GM12873 (cell line): Measurements from ENCODE around the gene KRT15.

ENCODE experiments used
- TF ChIP-seq, protein P1 (sequence below): IDR thresholded peaks from 2 replicates; pipeline ENCODE4 v1.5.1; 2012; ENCODE audit warnings: low read depth, mild to moderate bottlenecking, moderate library complexity, low read length, control low read depth; ENCODE audit not compliant: insufficient read depth; ENCODE audit errors: missing control alignments

KRT15 gene

DNA sequence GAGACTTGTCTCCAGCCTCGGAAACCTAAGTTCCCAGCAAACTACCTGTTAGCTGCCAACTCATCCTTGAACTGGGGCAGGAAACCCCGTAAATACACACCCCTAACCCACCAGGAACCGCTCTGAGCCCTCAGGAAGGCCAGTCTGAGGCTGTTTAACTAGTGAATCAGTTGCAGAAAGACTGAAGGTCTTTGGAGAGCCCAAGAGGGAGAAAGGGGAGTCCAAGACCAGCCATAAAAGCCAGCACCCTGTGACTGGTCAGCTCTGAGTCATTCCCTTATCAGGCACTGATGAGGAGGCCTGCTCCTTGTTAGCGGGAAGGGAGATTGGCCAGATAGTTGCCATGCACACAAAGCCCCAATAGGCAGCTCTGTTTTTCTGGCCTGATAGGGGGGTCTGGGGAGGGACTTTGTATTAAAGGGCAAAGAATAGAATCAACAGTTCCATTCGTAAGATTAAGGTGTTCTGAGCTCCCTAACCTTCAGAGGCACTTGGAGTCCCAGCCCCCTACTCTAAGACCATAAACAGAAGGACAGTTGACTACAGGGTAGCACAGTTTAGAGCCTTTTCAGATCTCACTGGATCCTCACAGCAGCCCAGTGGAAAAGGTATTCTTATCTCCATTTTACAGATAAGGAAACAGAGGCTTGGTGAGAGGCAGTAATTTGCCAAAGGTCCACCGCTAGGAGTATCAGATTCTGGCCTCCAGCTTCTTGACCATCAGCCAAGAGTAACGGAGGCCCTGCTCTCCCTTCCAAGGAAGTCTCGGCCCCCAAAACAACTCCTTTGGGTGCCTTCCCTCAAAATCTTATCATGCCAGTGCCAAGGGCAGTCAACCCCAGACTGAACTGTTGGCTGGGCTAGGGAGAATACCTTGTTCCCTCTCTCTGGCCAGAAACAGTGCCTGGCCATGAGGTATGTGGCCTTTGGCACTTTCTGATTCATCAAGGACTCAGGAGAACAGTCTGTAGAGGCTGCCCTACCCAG lies 11.7 kb upstream of the KRT15 start:
- TF ChIP-seq, protein P1, sequence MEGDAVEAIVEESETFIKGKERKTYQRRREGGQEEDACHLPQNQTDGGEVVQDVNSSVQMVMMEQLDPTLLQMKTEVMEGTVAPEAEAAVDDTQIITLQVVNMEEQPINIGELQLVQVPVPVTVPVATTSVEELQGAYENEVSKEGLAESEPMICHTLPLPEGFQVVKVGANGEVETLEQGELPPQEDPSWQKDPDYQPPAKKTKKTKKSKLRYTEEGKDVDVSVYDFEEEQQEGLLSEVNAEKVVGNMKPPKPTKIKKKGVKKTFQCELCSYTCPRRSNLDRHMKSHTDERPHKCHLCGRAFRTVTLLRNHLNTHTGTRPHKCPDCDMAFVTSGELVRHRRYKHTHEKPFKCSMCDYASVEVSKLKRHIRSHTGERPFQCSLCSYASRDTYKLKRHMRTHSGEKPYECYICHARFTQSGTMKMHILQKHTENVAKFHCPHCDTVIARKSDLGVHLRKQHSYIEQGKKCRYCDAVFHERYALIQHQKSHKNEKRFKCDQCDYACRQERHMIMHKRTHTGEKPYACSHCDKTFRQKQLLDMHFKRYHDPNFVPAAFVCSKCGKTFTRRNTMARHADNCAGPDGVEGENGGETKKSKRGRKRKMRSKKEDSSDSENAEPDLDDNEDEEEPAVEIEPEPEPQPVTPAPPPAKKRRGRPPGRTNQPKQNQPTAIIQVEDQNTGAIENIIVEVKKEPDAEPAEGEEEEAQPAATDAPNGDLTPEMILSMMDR: no peak

DNA sequence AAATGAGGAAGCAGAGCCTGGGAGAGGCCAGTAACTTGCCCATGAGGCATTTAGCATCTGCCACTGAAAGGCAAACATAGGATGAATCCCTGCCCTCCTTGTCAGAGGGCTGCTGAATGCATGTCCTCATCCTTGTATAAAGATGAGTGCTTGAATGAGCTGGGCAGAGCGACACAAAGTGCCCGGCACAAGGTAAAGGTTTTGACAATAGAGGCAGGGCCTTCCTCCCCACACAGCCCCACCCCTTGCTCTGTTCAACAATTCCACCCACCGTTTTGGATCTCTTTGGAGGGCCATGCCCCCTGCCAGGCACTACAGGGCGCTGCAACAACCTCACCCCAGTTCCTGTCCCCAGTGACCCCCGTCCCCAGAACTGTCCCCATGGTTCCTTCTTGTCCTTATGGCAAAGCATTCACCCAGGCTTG lies 10.8 kb upstream of the KRT15 start:
- TF ChIP-seq, protein P1: no peak

DNA sequence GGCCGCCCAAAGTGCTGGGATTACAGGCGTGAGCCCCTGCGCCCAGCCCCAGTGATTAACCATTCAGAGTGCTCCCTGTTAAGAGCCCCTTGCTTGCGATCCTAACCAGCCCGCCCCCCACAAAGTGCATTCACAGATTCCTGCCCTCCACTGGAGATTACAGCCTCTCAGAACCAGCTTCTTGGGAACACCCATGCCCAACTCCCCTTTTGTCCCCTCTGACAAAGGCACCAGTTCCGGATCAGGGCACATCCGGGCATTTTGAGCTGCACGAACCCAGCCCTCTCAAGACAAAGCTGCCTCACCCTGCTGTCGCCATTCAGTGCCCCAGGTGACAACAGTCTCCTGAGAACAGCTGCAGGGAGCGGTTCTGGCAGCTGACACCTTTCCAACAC lies 10.3 kb upstream of the KRT15 start:
- TF ChIP-seq, protein P1: no peak

DNA sequence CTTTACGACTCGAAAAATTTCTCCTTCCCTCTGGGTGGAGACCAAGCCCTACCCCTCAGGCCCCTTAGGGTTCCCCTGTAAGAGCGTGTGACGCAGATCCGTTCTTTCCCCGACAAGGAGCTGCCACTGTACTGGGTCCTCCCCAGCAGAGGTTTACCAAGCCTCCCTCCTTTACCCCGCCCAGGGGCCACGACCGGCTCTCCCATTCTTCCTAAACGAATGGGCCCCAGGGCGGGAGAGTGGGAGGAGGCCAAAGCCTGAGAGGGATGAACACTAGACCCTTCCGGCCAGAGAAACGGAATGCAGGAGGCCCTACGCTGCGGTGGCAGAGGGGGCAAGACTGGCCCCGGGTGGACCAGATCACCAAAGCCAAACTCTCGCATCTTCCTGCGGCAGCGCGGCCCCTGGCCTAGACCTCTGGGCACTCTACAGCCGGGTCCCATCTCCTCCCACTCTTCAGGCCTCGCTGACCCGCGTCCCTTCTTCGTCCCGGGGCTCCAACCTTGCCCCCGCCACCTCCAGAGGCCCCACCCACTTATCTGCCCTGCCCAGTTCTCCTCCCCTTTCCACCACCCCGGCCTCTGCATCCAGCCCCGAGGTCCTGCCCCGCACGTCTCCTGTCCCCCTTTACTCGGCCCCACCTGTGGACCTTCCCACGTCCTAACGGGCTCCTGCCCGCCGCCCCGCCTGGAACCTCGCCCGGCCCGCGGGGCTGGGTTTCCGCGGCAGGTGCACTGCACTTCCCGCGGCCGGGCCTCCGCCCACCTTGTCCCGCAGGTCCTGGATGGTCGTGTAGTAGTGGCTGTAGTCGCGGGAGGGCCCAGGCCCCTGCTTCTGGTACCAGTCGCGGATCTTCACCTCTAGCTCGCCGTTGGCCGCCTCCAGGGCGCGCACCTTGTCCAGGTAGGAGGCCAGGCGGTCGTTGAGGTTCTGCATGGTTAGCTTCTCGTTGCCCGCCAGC lies 8.7 kb upstream of the KRT15 start:
- TF ChIP-seq, protein P1: no peak

DNA sequence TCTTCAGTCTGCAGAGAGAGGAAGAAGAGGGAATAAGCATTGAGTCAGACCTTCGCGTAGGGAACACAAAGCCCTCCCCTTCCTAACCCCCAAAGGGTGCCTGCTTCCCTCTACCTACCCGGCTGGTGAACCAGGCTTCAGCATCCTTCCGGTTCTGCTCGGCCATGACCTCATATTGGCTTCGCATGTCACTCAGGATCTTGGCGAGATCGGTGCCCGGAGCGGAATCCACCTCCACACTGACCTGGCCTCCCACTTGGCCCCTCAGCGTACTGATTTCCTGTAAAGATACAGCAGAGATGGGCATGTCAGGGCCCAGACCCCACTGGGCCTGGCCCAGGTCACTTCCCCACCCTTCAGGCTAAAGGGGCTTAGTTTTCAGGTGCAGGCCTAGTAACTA lies 5.6 kb upstream of the KRT15 start:
- TF ChIP-seq, protein P1: no peak

DNA sequence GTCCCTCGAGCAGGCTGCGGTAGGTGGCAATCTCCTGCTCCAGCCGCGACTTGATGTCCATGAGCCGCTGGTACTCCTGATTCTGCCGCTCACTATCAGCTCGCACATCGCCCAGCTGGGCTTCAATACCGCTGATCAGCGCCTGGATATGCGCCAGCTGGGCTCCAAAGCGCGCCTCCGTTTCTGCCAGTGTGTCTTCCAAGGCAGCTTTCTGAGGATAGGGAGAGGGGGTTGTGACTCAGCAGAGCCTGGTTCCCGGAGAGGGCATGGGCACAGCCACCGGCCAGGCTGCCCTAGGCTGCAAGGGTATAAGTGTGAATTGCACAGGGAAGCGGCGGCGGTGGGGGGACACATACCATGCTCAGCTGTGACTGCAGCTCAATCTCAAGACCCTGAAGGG lies 5.1 kb upstream of the KRT15 start:
- TF ChIP-seq, protein P1: no peak

DNA sequence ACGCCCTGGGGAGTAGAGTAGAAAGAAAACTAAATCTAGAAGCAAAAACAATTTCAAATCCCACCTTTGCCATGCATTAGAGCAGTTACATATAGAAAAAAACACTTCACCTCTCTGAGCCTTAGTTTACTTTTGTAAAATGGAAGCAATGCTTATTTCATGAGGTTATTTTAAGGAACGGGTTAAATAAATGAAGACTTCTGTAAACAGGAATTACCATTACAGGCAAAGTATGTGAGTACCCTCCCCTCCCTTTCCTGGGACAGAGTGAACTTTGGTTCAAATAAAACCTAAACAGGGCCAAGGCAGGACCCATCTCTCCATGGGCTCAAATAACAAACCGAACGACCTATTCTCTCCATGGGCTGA lies 4.5 kb upstream of the KRT15 start:
- TF ChIP-seq, protein P1: no peak
